ES-I3 (cell line): ENCODE measurements around the gene PTPN2.

Source experiments
- H3K36me3 ChIP-seq: 2 replicates; pipeline ENCODE4 v1.6.1; 2013; ENCODE audit warnings: mild to moderate bottlenecking, low read length, control low read depth, moderate library complexity; ENCODE audit not compliant: insufficient read depth
- H3K4me1 ChIP-seq: 2 replicates; pipeline ENCODE4 v1.6.1; 2013; ENCODE audit warnings: mild to moderate bottlenecking, control low read depth, low read length; ENCODE audit not compliant: insufficient read depth
- H3K9ac ChIP-seq: 2 replicates; pipeline ENCODE4 v1.6.1; 2013; ENCODE audit warnings: low read depth, mild to moderate bottlenecking, low read length, moderate library complexity
- H3K9me3 ChIP-seq: 2 replicates; pipeline ENCODE4 v1.6.1; 2013; ENCODE audit warnings: mild to moderate bottlenecking, low read length, moderate library complexity; ENCODE audit not compliant: control insufficient read depth, insufficient read depth

The PTPN2 gene

GRCh38 chr18:12857215-12857905 lies 26.7 kb downstream of the PTPN2 start:
- no peaks in the 10 kb centered on the region for H3K9me3 ChIP-seq
- H3K4me1 ChIP-seq: peaks cover 5% of the 10 kb centered on the region; the same call in 1 of the 2 replicates
- peaks cover 2% of the 10 kb centered on the region; the same call in 1 of the 2 replicates for H3K36me3 ChIP-seq
- no peak overlapping the region for H3K9ac ChIP-seq

GRCh38 chr18:12855916-12856315 lies 28.1 kb downstream of the PTPN2 start:
- Histone ChIP-seq H3K4me1 (no peaks in the 10 kb centered on the region), H3K9ac (no peak overlapping the region), H3K36me3 (peaks cover 2% of the 10 kb centered on the region; the same call in 1 of the 2 replicates), H3K9me3 (no peaks in the 10 kb centered on the region)

- peaks cover 2% of the 10 kb centered on the region; the same call in 1 of the 2 replicates for H3K36me3 ChIP-seq
These were observed 31.3 kb downstream of the PTPN2 start for GRCh38 chr18:12852566-12853315.

GRCh38 chr18:12851716-12852115 lies 32.3 kb downstream of the PTPN2 start:
- H3K36me3 ChIP-seq: peaks cover 2% of the 10 kb centered on the region; the same call in 1 of the 2 replicates
- no peak overlapping the region for H3K9ac ChIP-seq
- H3K9me3 ChIP-seq: no peaks in the 10 kb centered on the region
- no peaks in the 10 kb centered on the region for H3K4me1 ChIP-seq

More at GRCh38 chr18:12852566-12853315, 31.3 kb downstream of the PTPN2 start:
- Histone ChIP-seq H3K9ac (no peak overlapping the region), H3K9me3 (no peaks in the 10 kb centered on the region), H3K4me1 (no peaks in the 10 kb centered on the region)

- no peaks in the 10 kb centered on the region for H3K4me1 ChIP-seq
- H3K9ac ChIP-seq: no peak overlapping the region
- H3K36me3 ChIP-seq: peaks cover 2% of the 10 kb centered on the region; the same call in 1 of the 2 replicates
- no peaks in the 10 kb centered on the region for H3K9me3 ChIP-seq
These were observed 34.5 kb downstream of the PTPN2 start for GRCh38 chr18:12849548-12849947.

- H3K9me3 ChIP-seq: no peaks in the 10 kb centered on the region
- H3K4me1 ChIP-seq: no peaks in the 10 kb centered on the region
- H3K9ac ChIP-seq: no peak overlapping the region
- H3K36me3 ChIP-seq: no peaks in the 10 kb centered on the region
These were observed 35.6 kb downstream of the PTPN2 start for GRCh38 chr18:12848405-12848804.

GRCh38 chr18:12844391-12844790 lies 39.6 kb downstream of the PTPN2 start:
- H3K4me1 ChIP-seq: no peaks in the 10 kb centered on the region
- H3K36me3 ChIP-seq: no peaks in the 10 kb centered on the region
- H3K9ac ChIP-seq: no peak overlapping the region
- no peaks in the 10 kb centered on the region for H3K9me3 ChIP-seq

- Histone ChIP-seq H3K36me3 (no peaks in the 10 kb centered on the region), H3K9ac (no peak overlapping the region), H3K4me1 (no peaks in the 10 kb centered on the region; the same call in 1 of the 2 replicates), H3K9me3 (no peaks in the 10 kb centered on the region)
These were observed 40.4 kb downstream of the PTPN2 start for GRCh38 chr18:12843420-12844350.

GRCh38 chr18:12842459-12843380 lies 41.3 kb downstream of the PTPN2 start:
- Histone ChIP-seq H3K4me1 (peaks cover 7% of the 10 kb centered on the region), H3K9ac (no peak overlapping the region), H3K9me3 (no peaks in the 10 kb centered on the region), H3K36me3 (no peaks in the 10 kb centered on the region)

- H3K9ac ChIP-seq: no peak overlapping the region
- no peaks in the 10 kb centered on the region for H3K9me3 ChIP-seq
- peaks cover 7% of the 10 kb centered on the region for H3K4me1 ChIP-seq
- H3K36me3 ChIP-seq: no peaks in the 10 kb centered on the region
These were observed 43.0 kb downstream of the PTPN2 start for GRCh38 chr18:12841070-12841469.

GRCh38 chr18:12840382-12840781 lies 43.7 kb downstream of the PTPN2 start:
- no peaks in the 10 kb centered on the region for H3K36me3 ChIP-seq
- H3K9me3 ChIP-seq: no peaks in the 10 kb centered on the region
- peaks cover 7% of the 10 kb centered on the region for H3K4me1 ChIP-seq
- H3K9ac ChIP-seq: no peak overlapping the region

- no peak overlapping the region for H3K9ac ChIP-seq
- peaks cover 7% of the 10 kb centered on the region for H3K4me1 ChIP-seq
These were observed 44.4 kb downstream of the PTPN2 start for GRCh38 chr18:12839526-12840196.

GRCh38 chr18:12839057-12839525 lies 44.9 kb downstream of the PTPN2 start:
- H3K36me3 ChIP-seq: no peaks in the 10 kb centered on the region
- no peak overlapping the region for H3K9ac ChIP-seq
- no peaks in the 10 kb centered on the region for H3K9me3 ChIP-seq
- H3K4me1 ChIP-seq: peaks cover 7% of the 10 kb centered on the region

More at GRCh38 chr18:12839526-12840196, 44.4 kb downstream of the PTPN2 start:
- H3K36me3 ChIP-seq: no peaks in the 10 kb centered on the region
- H3K9me3 ChIP-seq: no peaks in the 10 kb centered on the region
